ENCODE results near the gene EPHA7. TPM values are rescaled to one million over a fixed set of nuclear protein-coding genes. Genes with fewer than 3 reads are reported as not detected.

Gene EPHA7
- total and polyA plus RNA-seq, 2 of the 13 experiments (the other 11 are each of a cell fraction or from before 2014, with no cell fraction given): not detected

DNA sequence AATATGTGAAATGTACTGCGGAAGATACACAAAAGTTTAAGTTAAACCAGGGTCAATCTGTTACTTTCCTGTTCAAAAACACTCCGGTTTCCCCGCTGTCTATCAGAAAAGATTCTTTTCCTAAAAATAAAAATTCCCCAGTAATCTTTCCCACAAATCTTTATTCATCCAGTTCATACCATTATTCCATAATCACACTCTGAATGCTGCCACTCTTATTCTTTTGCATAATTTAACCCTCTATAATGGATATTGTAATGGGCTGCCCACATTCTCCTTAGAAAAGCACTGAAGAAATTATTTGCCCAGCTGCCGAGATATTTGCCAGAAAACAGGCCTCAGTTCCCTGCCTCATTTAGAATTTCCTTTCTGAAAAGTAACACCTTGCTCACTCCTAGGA lies 68.6 kb downstream of the EPHA7 start (continued):
- TF ChIP-seq, protein P1, sequence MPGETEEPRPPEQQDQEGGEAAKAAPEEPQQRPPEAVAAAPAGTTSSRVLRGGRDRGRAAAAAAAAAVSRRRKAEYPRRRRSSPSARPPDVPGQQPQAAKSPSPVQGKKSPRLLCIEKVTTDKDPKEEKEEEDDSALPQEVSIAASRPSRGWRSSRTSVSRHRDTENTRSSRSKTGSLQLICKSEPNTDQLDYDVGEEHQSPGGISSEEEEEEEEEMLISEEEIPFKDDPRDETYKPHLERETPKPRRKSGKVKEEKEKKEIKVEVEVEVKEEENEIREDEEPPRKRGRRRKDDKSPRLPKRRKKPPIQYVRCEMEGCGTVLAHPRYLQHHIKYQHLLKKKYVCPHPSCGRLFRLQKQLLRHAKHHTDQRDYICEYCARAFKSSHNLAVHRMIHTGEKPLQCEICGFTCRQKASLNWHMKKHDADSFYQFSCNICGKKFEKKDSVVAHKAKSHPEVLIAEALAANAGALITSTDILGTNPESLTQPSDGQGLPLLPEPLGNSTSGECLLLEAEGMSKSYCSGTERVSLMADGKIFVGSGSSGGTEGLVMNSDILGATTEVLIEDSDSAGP (CRISPR knock-in tag; IDR thresholded peaks at IDR 0.05; ENCODE audit: borderline replicate concordance): no peak
- TF ChIP-seq, protein P2, sequence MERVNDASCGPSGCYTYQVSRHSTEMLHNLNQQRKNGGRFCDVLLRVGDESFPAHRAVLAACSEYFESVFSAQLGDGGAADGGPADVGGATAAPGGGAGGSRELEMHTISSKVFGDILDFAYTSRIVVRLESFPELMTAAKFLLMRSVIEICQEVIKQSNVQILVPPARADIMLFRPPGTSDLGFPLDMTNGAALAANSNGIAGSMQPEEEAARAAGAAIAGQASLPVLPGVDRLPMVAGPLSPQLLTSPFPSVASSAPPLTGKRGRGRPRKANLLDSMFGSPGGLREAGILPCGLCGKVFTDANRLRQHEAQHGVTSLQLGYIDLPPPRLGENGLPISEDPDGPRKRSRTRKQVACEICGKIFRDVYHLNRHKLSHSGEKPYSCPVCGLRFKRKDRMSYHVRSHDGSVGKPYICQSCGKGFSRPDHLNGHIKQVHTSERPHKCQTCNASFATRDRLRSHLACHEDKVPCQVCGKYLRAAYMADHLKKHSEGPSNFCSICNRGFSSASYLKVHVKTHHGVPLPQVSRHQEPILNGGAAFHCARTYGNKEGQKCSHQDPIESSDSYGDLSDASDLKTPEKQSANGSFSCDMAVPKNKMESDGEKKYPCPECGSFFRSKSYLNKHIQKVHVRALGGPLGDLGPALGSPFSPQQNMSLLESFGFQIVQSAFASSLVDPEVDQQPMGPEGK (CRISPR knock-in tag; IDR thresholded peaks at IDR 0.05): no peak
- TF ChIP-seq, protein P3, sequence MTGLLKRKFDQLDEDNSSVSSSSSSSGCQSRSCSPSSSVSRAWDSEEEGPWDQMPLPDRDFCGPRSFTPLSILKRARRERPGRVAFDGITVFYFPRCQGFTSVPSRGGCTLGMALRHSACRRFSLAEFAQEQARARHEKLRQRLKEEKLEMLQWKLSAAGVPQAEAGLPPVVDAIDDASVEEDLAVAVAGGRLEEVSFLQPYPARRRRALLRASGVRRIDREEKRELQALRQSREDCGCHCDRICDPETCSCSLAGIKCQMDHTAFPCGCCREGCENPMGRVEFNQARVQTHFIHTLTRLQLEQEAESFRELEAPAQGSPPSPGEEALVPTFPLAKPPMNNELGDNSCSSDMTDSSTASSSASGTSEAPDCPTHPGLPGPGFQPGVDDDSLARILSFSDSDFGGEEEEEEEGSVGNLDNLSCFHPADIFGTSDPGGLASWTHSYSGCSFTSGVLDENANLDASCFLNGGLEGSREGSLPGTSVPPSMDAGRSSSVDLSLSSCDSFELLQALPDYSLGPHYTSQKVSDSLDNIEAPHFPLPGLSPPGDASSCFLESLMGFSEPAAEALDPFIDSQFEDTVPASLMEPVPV (CRISPR knock-in tag; IDR thresholded peaks at IDR 0.05): no peak
- TF ChIP-seq SCMH1 (CRISPR knock-in tag; IDR thresholded peaks at IDR 0.05; ENCODE audit: borderline replicate concordance) (no peak), HDAC6 (IDR thresholded peaks at IDR 0.05; ENCODE audit: low read depth, low read length) (no peak), ZNF33B (CRISPR knock-in tag; IDR thresholded peaks at IDR 0.05) (no peak), NONO (IDR thresholded peaks at IDR 0.05) (no peak), NONO (CRISPR knock-in tag; conservative IDR thresholded peaks at IDR 0.05) (no peak), ZNF879 (CRISPR knock-in tag; IDR thresholded peaks at IDR 0.05) (no peak), ZNF747 (CRISPR knock-in tag; IDR thresholded peaks at IDR 0.05; ENCODE audit: borderline replicate concordance) (no peak), MAFF (IDR thresholded peaks at IDR 0.05; ENCODE audit: low read depth, low read length) (no peak), FOXP1 (IDR thresholded peaks at IDR 0.05) (no peak), FOXP1 (CRISPR knock-in tag; IDR thresholded peaks at IDR 0.05) (no peak)
